ENCODE measurements around the gene EFNA5. TPM values are rescaled to one million over a fixed set of nuclear protein-coding genes. Genes with fewer than 3 reads are reported as not detected.

EFNA5 gene
- total RNA-seq, 1 experiment from 2014 or later, result 42.7 TPM

- H3K4me1 ChIP-seq (replicated peaks; ENCODE audit: insufficient read depth), result no peaks in the 10 kb centered on the region
- no peak overlapping the region for H3K4me2 ChIP-seq
- no peaks in the 10 kb centered on the region for H3K9me2 ChIP-seq (ENCODE audit: insufficient read depth)
- ChIA-PET POLR2A (ENCODE audit: unreplicated experiment) (interaction anchor here (0.6 kb wide), 1 partner anchor 345 kb away, joined by 4 read pairs; no protein-coding TSS in a partner anchor), CTCF (interaction anchor here (0.6 kb wide), 1 partner anchor 53 kb away, joined by 15 read pairs; no protein-coding TSS in a partner anchor)
- H3K36me3 ChIP-seq (ENCODE audit: low read depth), result no peaks in the 10 kb centered on the region
- DNase-seq, result no peak
- BruUV-seq (replicated peaks), result no TSS peak
- H2AFZ ChIP-seq, result no peak overlapping the region
- TF ChIP-seq, protein P1, sequence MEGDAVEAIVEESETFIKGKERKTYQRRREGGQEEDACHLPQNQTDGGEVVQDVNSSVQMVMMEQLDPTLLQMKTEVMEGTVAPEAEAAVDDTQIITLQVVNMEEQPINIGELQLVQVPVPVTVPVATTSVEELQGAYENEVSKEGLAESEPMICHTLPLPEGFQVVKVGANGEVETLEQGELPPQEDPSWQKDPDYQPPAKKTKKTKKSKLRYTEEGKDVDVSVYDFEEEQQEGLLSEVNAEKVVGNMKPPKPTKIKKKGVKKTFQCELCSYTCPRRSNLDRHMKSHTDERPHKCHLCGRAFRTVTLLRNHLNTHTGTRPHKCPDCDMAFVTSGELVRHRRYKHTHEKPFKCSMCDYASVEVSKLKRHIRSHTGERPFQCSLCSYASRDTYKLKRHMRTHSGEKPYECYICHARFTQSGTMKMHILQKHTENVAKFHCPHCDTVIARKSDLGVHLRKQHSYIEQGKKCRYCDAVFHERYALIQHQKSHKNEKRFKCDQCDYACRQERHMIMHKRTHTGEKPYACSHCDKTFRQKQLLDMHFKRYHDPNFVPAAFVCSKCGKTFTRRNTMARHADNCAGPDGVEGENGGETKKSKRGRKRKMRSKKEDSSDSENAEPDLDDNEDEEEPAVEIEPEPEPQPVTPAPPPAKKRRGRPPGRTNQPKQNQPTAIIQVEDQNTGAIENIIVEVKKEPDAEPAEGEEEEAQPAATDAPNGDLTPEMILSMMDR (conservative IDR thresholded peaks at IDR 0.05), result no peak
- TF ChIP-seq EZH2 (IDR thresholded peaks at IDR 0.05; ENCODE audit: low read depth), result no peak
- H3K79me2 ChIP-seq (ENCODE audit: low read depth), result no peaks in the 10 kb centered on the region
- no peak overlapping the region for H3K4me3 ChIP-seq
- H3K9me3 ChIP-seq (ENCODE audit: insufficient read depth, low read depth), result no peaks in the 10 kb centered on the region
- H4K20me1 ChIP-seq (ENCODE audit: insufficient read depth), result no peaks in the 10 kb centered on the region
- no peak overlapping the region for H3K27ac ChIP-seq
- intact Hi-C loops (cut with micrococcal nuclease; ENCODE audit: unreplicated experiment), result no loop called here
- no peaks in the 10 kb centered on the region for H3K27me3 ChIP-seq (ENCODE audit: insufficient read depth, low read depth)
- no peaks in the 10 kb centered on the region for H3F3A ChIP-seq (ENCODE audit: insufficient read depth, low read depth)
Observed at GRCh38 chr5:107680799-107681198, 10.1 kb upstream of the EFNA5 start.

DNA sequence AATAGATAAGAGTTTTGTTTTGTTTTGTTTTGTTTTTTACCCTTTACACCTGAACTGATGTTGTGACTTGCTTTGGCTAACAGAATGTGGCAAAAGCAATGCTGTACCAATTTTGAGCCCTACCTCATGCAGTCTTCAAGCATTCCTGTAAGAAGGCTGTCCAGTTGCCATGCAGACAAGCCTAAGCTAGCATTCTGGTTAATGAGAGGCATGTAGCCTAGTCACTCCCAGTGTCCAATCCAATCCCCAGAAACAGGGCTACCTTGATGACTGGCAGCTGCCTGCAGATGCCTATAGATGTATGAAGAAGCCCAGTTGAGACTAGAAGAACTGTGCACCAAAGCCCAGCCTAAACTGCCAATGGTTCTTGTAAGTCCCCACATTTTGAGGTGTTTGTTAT is 9.4 kb upstream of the EFNA5 start:
- no TSS peak for BruUV-seq (replicated peaks)
- intact Hi-C loops (cut with micrococcal nuclease; ENCODE audit: unreplicated experiment), result no loop called here
- ChIA-PET POLR2A (ENCODE audit: unreplicated experiment) (no interaction called here), CTCF (no interaction called here)
- H3K79me2 ChIP-seq (ENCODE audit: low read depth), result no peaks in the 10 kb centered on the region
- H3K27ac ChIP-seq, result no peak overlapping the region
- TF ChIP-seq EZH2 (IDR thresholded peaks at IDR 0.05; ENCODE audit: low read depth), result no peak
- TF ChIP-seq, protein P1 (conservative IDR thresholded peaks at IDR 0.05), result no peak
- H3K4me2 ChIP-seq, result no peak overlapping the region
- H3K4me3 ChIP-seq, result no peak overlapping the region
- no peaks in the 10 kb centered on the region for H4K20me1 ChIP-seq (ENCODE audit: insufficient read depth)
- H3K9me3 ChIP-seq (ENCODE audit: insufficient read depth, low read depth), result no peaks in the 10 kb centered on the region
- no peaks in the 10 kb centered on the region for H3K36me3 ChIP-seq (ENCODE audit: low read depth)
- no peaks in the 10 kb centered on the region for H3F3A ChIP-seq (ENCODE audit: insufficient read depth, low read depth)
- no peak for DNase-seq
- H2AFZ ChIP-seq, result no peak overlapping the region
- H3K9me2 ChIP-seq (ENCODE audit: insufficient read depth), result no peaks in the 10 kb centered on the region
- peaks cover 2% of the 10 kb centered on the region; the same call in 1 of the 2 replicates for H3K4me1 ChIP-seq (replicated peaks; ENCODE audit: insufficient read depth)
- H3K27me3 ChIP-seq (ENCODE audit: insufficient read depth, low read depth), result no peaks in the 10 kb centered on the region

DNA sequence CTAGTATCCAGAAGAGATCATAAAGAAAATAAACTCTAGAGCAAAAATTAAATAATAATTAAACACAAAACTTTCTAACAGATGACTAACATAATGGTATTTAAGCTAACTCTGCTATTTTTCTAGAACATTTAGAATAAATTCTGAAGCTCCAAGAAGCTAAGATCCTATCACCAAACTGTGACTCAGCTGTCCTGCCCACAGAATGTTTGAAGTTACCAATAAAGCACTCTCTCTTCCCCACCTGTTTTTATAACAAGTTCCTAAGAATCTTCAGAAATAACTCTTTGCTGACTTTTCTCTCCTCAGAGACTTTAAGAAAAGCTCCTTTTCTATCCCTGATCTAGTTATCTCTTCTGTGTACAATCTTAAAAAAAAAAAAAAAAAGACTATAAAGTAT is 6.0 kb upstream of the EFNA5 start:
- H3K9me3 ChIP-seq (ENCODE audit: insufficient read depth, low read depth), result no peaks in the 10 kb centered on the region
- peaks cover 17% of the 10 kb centered on the region for H3K4me1 ChIP-seq (replicated peaks; ENCODE audit: insufficient read depth)
- no peaks in the 10 kb centered on the region for H4K20me1 ChIP-seq (ENCODE audit: insufficient read depth)
- TF ChIP-seq EZH2 (IDR thresholded peaks at IDR 0.05; ENCODE audit: low read depth), result no peak
- TF ChIP-seq, protein P1 (conservative IDR thresholded peaks at IDR 0.05), result no peak
- ChIA-PET POLR2A (ENCODE audit: unreplicated experiment) (no interaction called here), CTCF (interaction anchor here (0.7 kb wide), 1 partner anchor 489 kb away, joined by 3 read pairs; no protein-coding TSS in a partner anchor)
- no peaks in the 10 kb centered on the region for H3K36me3 ChIP-seq (ENCODE audit: low read depth)
- intact Hi-C loops (cut with micrococcal nuclease; ENCODE audit: unreplicated experiment), result loop anchor here (10.0 kb wide), 1 partner anchor 802 kb away; no protein-coding TSS in a partner anchor
- no peak overlapping the region for H3K4me3 ChIP-seq
- H3K9me2 ChIP-seq (ENCODE audit: insufficient read depth), result no peaks in the 10 kb centered on the region
- no peak for DNase-seq
- no peak overlapping the region for H2AFZ ChIP-seq
- no peak overlapping the region for H3K4me2 ChIP-seq
- no peaks in the 10 kb centered on the region for H3K27me3 ChIP-seq (ENCODE audit: insufficient read depth, low read depth)
- BruUV-seq (replicated peaks), result no TSS peak
- peaks cover 5% of the 10 kb centered on the region; the same call in 1 of the 2 replicates for H3F3A ChIP-seq (ENCODE audit: insufficient read depth, low read depth)
- H3K27ac ChIP-seq, result no peak overlapping the region
- H3K79me2 ChIP-seq (ENCODE audit: low read depth), result peaks cover 3% of the 10 kb centered on the region; the same call in 1 of the 2 replicates

Measured in PC-9 (cell line).